GM12872 (cell line): ENCODE measurements around the gene ODAD3.

Experiments used
- TF ChIP-seq, protein P1 (sequence below): IDR thresholded peaks from 3 replicates; pipeline ENCODE4 v1.5.1; 2011; ENCODE audit warnings: low read depth, mild to moderate bottlenecking, low read length, moderate library complexity; ENCODE audit not compliant: insufficient read depth

The ODAD3 gene

DNA sequence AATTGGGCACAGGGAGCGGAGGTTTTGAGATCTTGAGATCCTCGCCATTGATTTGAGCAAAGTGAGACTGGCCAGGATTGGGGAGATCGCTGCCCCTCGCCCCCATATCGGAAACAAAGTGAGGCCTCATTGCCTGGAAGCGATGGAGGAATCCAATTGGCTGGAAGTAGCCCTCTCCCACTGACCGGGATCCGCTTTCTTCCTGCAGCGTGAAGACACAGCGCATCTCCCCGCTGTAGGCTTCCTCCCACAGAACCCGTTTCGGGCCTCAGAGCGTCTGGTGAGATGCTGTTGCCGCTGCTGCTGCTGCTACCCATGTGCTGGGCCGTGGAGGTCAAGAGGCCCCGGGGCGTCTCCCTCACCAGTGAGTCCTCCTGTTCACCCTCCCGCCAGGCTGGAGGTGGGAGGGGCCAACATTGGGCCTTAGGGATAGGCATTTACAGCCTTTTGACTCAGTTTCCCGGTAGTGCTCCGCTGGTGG, 952 bp upstream of the ODAD3 start:
- TF ChIP-seq, protein P1, sequence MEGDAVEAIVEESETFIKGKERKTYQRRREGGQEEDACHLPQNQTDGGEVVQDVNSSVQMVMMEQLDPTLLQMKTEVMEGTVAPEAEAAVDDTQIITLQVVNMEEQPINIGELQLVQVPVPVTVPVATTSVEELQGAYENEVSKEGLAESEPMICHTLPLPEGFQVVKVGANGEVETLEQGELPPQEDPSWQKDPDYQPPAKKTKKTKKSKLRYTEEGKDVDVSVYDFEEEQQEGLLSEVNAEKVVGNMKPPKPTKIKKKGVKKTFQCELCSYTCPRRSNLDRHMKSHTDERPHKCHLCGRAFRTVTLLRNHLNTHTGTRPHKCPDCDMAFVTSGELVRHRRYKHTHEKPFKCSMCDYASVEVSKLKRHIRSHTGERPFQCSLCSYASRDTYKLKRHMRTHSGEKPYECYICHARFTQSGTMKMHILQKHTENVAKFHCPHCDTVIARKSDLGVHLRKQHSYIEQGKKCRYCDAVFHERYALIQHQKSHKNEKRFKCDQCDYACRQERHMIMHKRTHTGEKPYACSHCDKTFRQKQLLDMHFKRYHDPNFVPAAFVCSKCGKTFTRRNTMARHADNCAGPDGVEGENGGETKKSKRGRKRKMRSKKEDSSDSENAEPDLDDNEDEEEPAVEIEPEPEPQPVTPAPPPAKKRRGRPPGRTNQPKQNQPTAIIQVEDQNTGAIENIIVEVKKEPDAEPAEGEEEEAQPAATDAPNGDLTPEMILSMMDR, result no peak

DNA sequence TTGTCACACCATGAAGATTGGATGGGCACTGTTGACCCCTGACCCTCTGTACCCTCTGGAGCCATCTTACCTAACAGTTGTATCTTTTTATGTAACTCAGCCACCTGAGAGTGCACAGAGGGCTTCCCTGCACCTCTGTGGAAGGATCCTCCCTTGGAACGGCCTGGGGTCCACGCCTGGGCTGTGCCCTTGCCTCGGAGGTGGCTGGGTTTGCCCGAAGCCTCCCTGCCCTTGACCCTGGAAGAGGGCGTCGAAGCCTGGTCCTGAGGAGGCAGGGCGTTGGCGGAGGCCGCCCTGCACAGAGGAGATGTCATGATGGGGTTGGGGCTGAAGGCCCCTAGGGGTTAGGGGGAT, 241 bp downstream of the ODAD3 start:
- TF ChIP-seq, protein P1, result no peak

- TF ChIP-seq, protein P1, result no peak
Measured at GRCh38 chr19:11426656-11427055, 8.3 kb downstream of the ODAD3 start.

- TF ChIP-seq, protein P1, result no peak
Measured at GRCh38 chr19:11425719-11426457, 9.0 kb downstream of the ODAD3 start.

GRCh38 chr19:11423791-11424181, 11.1 kb downstream of the ODAD3 start:
- TF ChIP-seq, protein P1, result no peak

DNA sequence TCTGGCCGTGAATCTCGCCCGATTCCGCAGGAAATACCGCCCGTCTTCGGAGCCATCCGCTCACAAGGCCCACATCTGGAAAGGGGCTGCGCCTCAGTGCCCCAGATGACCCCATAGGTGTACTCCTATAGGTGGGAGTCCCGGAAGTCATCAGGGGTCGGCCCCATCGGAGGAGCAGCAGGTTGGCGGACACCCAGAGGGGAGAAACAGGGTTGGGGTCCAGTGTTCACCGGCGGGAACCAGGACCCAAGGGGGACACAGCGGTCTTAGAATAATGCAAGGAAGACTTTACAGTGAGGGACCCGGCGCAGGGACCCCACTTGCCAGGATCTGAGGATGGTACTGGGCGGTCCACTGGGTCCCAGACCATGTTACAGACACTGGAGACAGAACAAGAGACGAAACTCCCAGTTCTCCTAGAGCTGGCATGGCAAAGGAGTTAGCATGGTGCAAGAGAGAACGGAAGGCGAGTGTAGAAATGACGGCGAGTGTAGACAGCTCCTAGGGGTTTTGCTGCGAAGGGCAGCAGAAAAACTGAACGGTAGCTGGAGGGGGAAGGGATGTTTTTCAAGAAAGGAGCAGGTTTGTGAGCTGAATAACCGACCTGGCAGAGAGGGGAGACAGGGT, 11.6 kb downstream of the ODAD3 start:
- TF ChIP-seq, protein P1, result no peak

- TF ChIP-seq, protein P1, result no peak
Measured at GRCh38 chr19:11422163-11423065, 12.5 kb downstream of the ODAD3 start.
